Hepatocyte (in vitro differentiated cells): Measurements from ENCODE around the gene FADD. TPM values are rescaled to one million over a fixed set of nuclear protein-coding genes. Genes with fewer than 3 reads are reported as not detected.

ENCODE experiments used
- DNase-seq: peaks from one replicate; pipeline ENCODE4 v3.0.0-alpha.2; 2016; ENCODE audit warnings: low spot score
- H2AFZ ChIP-seq: fragments of 200-600 bp; sonication (generic); 2 replicates; pipeline ENCODE4 v1.6.0; 2016; ENCODE audit warnings: antibody characterized with exemption, mild to moderate bottlenecking
- H3K27ac ChIP-seq: fragments of 200-600 bp; sonication (generic); 2 replicates; pipeline ENCODE4 v1.5.1; 2016; ENCODE audit warnings: mild to moderate bottlenecking
- H3K27me3 ChIP-seq: fragments of 200-600 bp; sonication (generic); 2 replicates; pipeline ENCODE4 v1.6.1; 2016
- H3K36me3 ChIP-seq: fragments of 200-600 bp; sonication (generic); replicated peaks from 2 replicates; pipeline ENCODE4 v1.5.1; 2016; ENCODE audit warnings: low read depth; ENCODE audit not compliant: insufficient read depth
- H3K4me1 ChIP-seq: fragments of 200-600 bp; sonication (generic); 2 replicates; pipeline ENCODE4 v1.5.1; 2016; ENCODE audit warnings: mild to moderate bottlenecking, moderate library complexity; ENCODE audit not compliant: insufficient read depth
- H3K4me2 ChIP-seq: fragments of 200-600 bp; sonication (generic); 2 replicates; pipeline ENCODE4 v1.6.0; 2016
- H3K4me3 ChIP-seq: fragments of 200-600 bp; sonication (generic); 2 replicates; pipeline ENCODE4 v1.5.1; 2016; ENCODE audit warnings: mild to moderate bottlenecking
- H3K79me2 ChIP-seq: fragments of 200-600 bp; sonication (generic); 2 replicates; pipeline ENCODE4 v1.6.0; 2017; ENCODE audit warnings: mild to moderate bottlenecking
- H3K9me2 ChIP-seq: fragments of 200-600 bp; sonication (generic); replicated peaks from 2 replicates; pipeline ENCODE4 v1.6.0; 2017; ENCODE audit warnings: mild to moderate bottlenecking; ENCODE audit not compliant: insufficient read depth
- H3K9me3 ChIP-seq: fragments of 200-600 bp; sonication (generic); 2 replicates; pipeline ENCODE4 v1.5.1; 2016; ENCODE audit warnings: low read depth, mild to moderate bottlenecking
- H4K20me1 ChIP-seq: fragments of 200-600 bp; sonication (generic); 2 replicates; pipeline ENCODE4 v1.6.0; 2016; ENCODE audit warnings: mild to moderate bottlenecking; ENCODE audit not compliant: insufficient read depth, poor library complexity, severe bottlenecking
- EZH2 ChIP-seq: fragments of 200-600 bp; sonication (generic); IDR thresholded peaks from 2 replicates; pipeline ENCODE4 v1.6.1; 2016; ENCODE audit warnings: antibody characterized with exemption, mild to moderate bottlenecking, borderline replicate concordance
- EZH2phosphoT487 ChIP-seq: fragments of 200-600 bp; sonication (generic); IDR thresholded peaks from one replicate; pipeline ENCODE4 v1.6.1; 2018; ENCODE audit warnings: antibody characterized with exemption, mild to moderate bottlenecking, low read depth, moderate library complexity; ENCODE audit not compliant: unreplicated experiment, severe bottlenecking
- WGBS: methylation state at CpG from one replicate; pipeline ENCODE4 v1.1.6; 2016; ENCODE audit warnings: low lambda C conversion rate; ENCODE audit errors: missing lambda C conversion rate; 5-methylcytosine and 5-hydroxymethylcytosine counted together
- polyA plus RNA-seq: library from polyadenylated mRNA; unstranded; fragments of >200 nt; fragmentation: Nextera tagmentation; extraction: Ambion mirVana; gene quantifications from 2 replicates; pipeline ENCODE4 v1.2.1, GENCODE V29; 2016
- total RNA-seq: library from RNA; depleted of rRNA; stranded (reverse); fragments of >200 nt; gene quantifications from 2 replicates; pipeline ENCODE4 v1.2.3, GENCODE V29; 2014
- TF ChIP-seq, protein P1 (sequence below): fragments of 200-600 bp; sonication (generic); IDR thresholded peaks from 2 replicates; pipeline ENCODE4 v1.5.1; 2016; ENCODE audit warnings: antibody characterized with exemption, mild to moderate bottlenecking; ENCODE audit not compliant: poor library complexity

FADD gene
- total and polyA plus RNA-seq, 2 experiments from 2014 or later, result 29.6 to 36.1 TPM

DNA sequence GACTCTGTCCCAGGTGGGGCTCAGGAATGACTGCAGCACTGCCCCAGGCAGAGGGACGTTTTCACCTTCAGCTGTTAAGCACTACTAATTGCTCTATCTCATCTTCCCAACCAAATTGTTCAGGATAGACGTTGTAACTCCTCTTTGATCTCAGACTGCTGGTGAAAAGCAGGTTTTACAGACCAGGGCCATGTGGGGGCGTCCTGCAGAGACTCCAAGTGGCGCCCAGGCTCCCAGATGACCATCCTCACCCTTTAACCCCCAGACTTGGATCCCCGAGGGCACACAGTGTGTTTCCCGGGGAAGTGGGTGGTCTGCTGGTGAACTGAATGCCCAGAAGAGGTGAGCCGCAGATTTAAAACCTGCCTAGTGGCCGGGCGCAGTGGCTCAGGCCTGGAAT, 23.9 kb downstream of the FADD start:
- Histone ChIP-seq H4K20me1 (no peaks in the 10 kb centered on the region), H2AFZ (no peak overlapping the region), H3K4me2 (no peak overlapping the region), H3K9me2 (no peaks in the 10 kb centered on the region), H3K4me1 (no peaks in the 10 kb centered on the region), H3K79me2 (no peaks in the 10 kb centered on the region), H3K9me3 (no peaks in the 10 kb centered on the region), H3K27me3 (no peaks in the 10 kb centered on the region), H3K36me3 (no peaks in the 10 kb centered on the region), H3K4me3 (no peak overlapping the region), H3K27ac (no peak overlapping the region)
- 58% methylated on average over 9 of the region's 9 CpGs for WGBS
- TF ChIP-seq EZH2 (no peak), EZH2phosphoT487 (no peak)
- TF ChIP-seq, protein P1, sequence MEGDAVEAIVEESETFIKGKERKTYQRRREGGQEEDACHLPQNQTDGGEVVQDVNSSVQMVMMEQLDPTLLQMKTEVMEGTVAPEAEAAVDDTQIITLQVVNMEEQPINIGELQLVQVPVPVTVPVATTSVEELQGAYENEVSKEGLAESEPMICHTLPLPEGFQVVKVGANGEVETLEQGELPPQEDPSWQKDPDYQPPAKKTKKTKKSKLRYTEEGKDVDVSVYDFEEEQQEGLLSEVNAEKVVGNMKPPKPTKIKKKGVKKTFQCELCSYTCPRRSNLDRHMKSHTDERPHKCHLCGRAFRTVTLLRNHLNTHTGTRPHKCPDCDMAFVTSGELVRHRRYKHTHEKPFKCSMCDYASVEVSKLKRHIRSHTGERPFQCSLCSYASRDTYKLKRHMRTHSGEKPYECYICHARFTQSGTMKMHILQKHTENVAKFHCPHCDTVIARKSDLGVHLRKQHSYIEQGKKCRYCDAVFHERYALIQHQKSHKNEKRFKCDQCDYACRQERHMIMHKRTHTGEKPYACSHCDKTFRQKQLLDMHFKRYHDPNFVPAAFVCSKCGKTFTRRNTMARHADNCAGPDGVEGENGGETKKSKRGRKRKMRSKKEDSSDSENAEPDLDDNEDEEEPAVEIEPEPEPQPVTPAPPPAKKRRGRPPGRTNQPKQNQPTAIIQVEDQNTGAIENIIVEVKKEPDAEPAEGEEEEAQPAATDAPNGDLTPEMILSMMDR, result no peak
- DNase-seq, result no peak

DNA sequence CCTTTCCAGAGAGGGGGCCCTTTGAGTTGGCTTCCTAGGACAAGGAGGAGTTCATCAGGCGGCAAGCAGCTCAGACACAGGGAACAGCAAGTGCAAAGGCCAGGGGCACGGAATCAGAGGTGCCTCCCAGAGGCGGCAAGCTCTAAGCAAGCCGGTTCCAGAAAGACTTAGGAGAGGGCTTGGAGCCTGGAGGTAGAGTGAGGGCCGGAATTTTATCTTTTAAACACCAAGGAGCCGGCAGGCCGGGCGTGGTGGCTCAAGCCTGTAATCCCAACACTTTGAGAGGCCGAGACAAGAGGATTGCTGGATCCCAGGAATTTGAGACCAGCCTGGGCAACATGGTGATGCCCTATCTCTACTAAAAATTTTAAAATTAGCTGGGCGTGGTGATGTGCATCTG, 26.6 kb downstream of the FADD start:
- TF ChIP-seq EZH2phosphoT487, result no peak
- no peak for TF ChIP-seq EZH2
- TF ChIP-seq, protein P1, result no peak
- H3K27me3 ChIP-seq, result no peaks in the 10 kb centered on the region
- 84% methylated on average over 10 of the region's 10 CpGs for whole genome bisulfite sequencing
- no peaks in the 10 kb centered on the region for H4K20me1 ChIP-seq
- no peak overlapping the region for H3K27ac ChIP-seq
- H2AFZ ChIP-seq, result no peak overlapping the region
- no peaks in the 10 kb centered on the region for H3K79me2 ChIP-seq
- H3K36me3 ChIP-seq, result no peaks in the 10 kb centered on the region
- H3K4me1 ChIP-seq, result no peaks in the 10 kb centered on the region
- no peak overlapping the region for H3K4me2 ChIP-seq
- H3K9me2 ChIP-seq, result no peaks in the 10 kb centered on the region
- DNase-seq, result no peak
- no peak overlapping the region for H3K4me3 ChIP-seq
- no peaks in the 10 kb centered on the region for H3K9me3 ChIP-seq

DNA sequence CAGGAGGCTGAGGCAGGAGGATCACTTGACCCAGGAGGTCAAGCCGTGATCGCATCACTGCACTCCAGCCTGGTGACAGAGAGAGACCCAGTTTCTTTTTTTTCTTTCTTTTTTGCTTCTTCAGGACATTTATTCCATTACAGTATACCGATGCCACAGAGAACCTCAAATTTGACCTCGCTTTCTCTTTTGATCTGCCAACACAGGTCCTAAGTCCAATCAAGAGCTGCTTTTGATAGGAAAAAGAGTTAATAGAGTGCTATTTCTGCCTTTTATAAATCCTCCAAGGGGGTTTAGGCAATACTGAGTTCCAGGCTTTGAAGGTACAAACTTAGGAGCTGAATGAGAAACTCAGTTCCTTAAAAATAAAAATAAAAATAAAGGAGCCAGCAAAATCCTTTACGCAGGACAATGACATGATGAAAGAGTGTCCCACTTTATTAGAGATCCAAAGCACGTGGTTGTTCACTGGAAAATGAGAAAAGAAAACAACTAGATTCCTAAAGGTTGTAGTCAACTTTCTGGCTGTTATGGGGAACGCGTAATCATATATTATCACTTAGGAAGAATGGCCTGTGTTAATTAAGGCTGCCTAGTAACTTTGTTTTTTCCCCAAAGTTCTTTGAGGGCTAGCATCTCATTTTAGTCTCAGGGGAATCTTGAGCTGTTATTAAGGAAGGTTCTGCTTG, 27.2 kb downstream of the FADD start:
- no peak for TF ChIP-seq EZH2phosphoT487
- TF ChIP-seq, protein P1, result no peak
- TF ChIP-seq EZH2, result no peak
- DNase-seq, result no peak
- no peak overlapping the region for H3K27ac ChIP-seq
- H3K4me3 ChIP-seq, result no peak overlapping the region
- no peaks in the 10 kb centered on the region for H3K79me2 ChIP-seq
- 89% methylated on average over 8 of the region's 8 CpGs for WGBS
- H3K27me3 ChIP-seq, result no peaks in the 10 kb centered on the region
- no peak overlapping the region for H3K4me2 ChIP-seq
- H2AFZ ChIP-seq, result no peak overlapping the region
- H3K9me3 ChIP-seq, result no peaks in the 10 kb centered on the region
- no peaks in the 10 kb centered on the region for H4K20me1 ChIP-seq
- no peaks in the 10 kb centered on the region for H3K4me1 ChIP-seq
- H3K36me3 ChIP-seq, result no peaks in the 10 kb centered on the region
- no peaks in the 10 kb centered on the region for H3K9me2 ChIP-seq
